Fibroblast of gingiva (primary cell): Measurements from ENCODE around the gene BCAN.
"Not testable (repeated sequence)": the region's sequence is repeated elsewhere in the genome, so short reads cannot be mapped to it uniquely, and the experiment has no call there.

Experiments
- DNase-seq: peaks from one replicate; pipeline ENCODE4 v3.0.0-alpha.2; 2011; ENCODE audit warnings: low read depth

Gene BCAN

GRCh38 chr1:156618853-156619581, 22.9 kb upstream of the BCAN start, which contains the start of gene HAPLN2:
HAPLN2 (plus strand) TSS chr1:156619415; CDS start chr1:156623491, 4,076 bp downstream.
- no peak for DNase-seq

- DNase-seq, result no peak
Measured at GRCh38 chr1:156619582-156619955, 22.3 kb upstream of the BCAN start.

GRCh38 chr1:156622581-156623297, 19.2 kb upstream of the BCAN start:
- no peak for DNase-seq

GRCh38 chr1:156623946-156624813, 17.7 kb upstream of the BCAN start:
- no peak for DNase-seq

GRCh38 chr1:156624814-156625435, 17.0 kb upstream of the BCAN start:
- no peak for DNase-seq

GRCh38 chr1:156625436-156626078, 16.4 kb upstream of the BCAN start:
- DNase-seq, result no peak

GRCh38 chr1:156626079-156626438, 15.9 kb upstream of the BCAN start:
- no peak for DNase-seq

GRCh38 chr1:156627313-156627880, 14.5 kb upstream of the BCAN start:
- peak; percentile 19 for DNase-seq

GRCh38 chr1:156629823-156630449, 12.0 kb upstream of the BCAN start:
- DNase-seq, result no peak

GRCh38 chr1:156631152-156631551, 10.8 kb upstream of the BCAN start:
- DNase-seq, result not testable (repeated sequence)

GRCh38 chr1:156632355-156632754, 9.6 kb upstream of the BCAN start:
- no peak for DNase-seq

GRCh38 chr1:156638189-156638985, 3.5 kb upstream of the BCAN start:
- DNase-seq, result no peak

- no peak for DNase-seq
Measured at GRCh38 chr1:156639601-156640101, 2.3 kb upstream of the BCAN start.

- no peak for DNase-seq
Measured at GRCh38 chr1:156640842-156641706, 843 bp upstream of the BCAN start.

- DNase-seq, result no peak
Measured at GRCh38 chr1:156642265-156643048, 540 bp downstream of the BCAN start.

- no peak for DNase-seq
Measured at GRCh38 chr1:156643049-156643777, 1.3 kb downstream of the BCAN start.

GRCh38 chr1:156643778-156644092, 1.8 kb downstream of the BCAN start:
- DNase-seq, result no peak
